Stimulated activated CD8-positive, alpha-beta memory T cell treated with anti-CD3 and anti-CD28 coated beads, Interleukin-15, amount 100 ng/mL, for 4 hours (primary cell): ENCODE measurements around the gene EXTL2.
"Not testable (repeated sequence)": the region's sequence is repeated elsewhere in the genome, so short reads cannot be mapped to it uniquely, and the experiment has no call there.

Experiments
- DNase-seq, 2 donors: peaks; one replicate each; pipeline ENCODE4 v3.0.0-alpha.2; 2020; ENCODE audit warnings: low read depth in 2 of 2

EXTL2 gene

DNA sequence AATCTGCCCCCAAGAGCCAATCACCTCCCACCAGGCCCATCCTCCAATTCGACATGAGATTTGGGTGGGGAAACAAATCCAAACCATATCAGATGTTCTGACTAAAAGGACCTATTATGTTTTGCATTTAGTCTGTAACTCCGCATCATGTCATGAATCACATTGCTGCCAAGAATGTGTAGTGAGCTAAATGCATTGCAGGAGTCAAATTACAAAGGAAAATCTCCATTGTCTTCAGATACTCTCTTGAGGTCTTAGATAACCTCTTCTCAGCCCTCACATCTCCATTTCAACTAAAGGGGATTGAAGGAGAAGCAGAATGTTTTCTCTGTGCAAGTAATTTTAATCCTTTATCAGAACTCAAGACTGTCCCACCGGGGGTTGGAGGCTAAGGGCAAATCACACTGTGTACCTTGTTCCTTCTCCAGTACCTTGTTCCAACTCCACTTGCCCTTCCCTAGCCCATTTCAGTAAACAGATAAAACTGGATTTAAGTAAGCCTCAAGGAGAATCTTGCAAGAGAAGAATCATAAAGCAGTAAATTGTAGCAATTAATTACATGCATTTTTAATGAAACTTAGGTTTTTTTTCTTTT, 34.1 kb downstream of the EXTL2 start:
- DNase-seq = no peak

DNA sequence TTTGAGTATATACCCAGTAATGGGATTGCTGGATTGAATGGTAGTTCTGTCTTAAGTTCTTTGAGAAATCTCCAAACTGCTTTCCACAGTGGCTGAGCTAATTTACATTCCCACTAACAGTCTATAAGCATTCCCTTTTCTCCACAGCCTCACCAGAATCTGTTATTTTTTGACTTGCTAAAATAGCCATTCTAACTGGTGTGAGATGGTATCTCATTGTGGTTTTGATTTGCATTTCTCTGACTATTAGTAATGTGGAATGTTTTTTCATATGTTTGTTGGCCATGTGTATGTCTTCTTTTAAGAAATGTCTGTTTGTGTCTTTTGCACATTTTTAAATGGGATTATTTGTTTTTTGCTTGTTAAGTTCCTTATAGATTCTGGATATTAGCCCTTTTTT, 39.5 kb downstream of the EXTL2 start:
- not testable (repeated sequence) for DNase-seq

DNA sequence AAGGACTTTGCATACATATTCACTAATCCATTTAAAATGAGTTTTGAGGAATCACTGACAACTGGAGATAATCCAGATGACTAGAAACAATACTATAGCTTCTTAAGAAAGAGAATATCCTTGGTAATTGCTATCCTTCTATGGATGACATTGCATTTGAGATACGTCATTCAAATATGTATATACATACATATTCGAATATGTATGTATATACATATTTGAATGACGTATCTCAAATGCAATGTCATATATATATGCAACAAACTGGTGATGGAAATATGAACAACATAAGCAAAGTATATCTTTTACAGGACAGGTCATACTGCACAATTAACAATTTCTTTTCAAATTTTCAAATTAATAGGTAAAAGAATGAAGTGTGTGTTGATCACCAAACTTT, 41.7 kb downstream of the EXTL2 start:
- no peak for DNase-seq

DNA sequence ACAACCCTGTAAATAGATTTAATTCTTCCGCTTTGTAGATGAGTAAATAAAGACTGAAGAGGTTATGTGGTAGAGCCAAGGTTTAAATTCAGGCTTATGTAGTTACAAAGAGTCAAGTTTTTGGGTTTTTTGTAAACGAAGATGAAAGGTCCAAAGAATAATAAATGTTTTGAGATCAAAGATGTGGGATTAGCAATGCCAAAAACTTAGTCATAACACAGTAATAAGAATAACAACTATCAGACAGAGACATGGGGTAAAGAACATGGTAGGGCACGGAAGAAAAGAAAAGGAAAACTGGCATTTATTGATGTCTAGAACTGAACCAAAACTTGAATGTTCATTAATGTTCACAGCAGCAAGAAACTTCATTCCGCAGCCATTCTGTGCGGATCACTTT, 42.9 kb downstream of the EXTL2 start:
- no peak for DNase-seq

DNA sequence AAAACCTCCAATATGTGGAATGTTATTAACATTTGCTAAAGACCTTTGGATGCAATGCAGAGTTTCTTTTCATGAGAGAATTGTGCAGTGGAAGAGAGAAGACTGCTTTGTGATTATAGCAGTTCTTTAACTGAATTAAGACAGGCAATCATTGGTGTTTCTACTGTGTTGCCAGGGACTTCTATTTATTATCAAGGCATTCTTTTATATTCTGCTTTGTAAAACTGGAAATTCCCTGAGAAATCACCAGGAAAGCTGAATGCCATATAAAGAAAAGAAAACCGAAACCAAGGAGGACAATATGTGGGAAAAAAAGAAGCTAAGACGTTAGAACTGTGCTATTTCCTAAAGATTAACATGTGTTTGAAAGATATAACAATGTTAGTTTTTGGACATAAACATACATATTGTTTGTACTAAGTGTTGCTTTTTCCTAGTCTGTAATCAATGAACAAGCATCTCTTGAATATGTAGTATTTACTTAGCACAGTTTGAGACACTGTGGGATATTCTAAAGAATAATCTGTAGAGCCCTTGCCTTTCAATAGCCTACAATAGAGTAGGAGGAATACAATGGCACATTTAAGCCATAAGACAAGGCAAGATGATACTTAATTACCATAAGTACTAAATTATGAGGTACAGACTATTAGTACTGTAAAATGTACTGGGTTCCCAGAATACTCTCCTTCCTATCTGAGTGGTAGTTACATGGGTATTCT, 47.1 kb downstream of the EXTL2 start:
- no peak for DNase-seq

DNA sequence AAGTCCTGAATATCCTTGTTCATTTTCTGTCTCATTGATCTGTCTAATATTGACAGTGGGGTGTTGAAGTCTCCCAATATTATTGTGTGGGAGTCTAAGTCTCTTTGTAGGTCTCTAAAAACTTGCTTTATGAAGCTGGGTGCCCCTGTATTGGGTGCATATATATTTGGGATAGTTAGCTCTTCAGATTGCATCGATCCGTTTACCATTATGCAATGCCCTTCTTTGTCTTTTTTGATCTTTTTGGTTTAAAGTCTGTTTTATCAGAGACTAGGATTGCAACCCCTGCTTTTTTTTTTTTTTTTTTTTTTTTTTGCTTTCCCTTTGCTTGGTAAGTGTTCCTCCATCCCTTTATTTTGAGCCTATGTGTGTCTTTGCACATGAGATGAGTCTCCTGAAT, 51.5 kb downstream of the EXTL2 start:
- not testable (repeated sequence) for DNase-seq

DNA sequence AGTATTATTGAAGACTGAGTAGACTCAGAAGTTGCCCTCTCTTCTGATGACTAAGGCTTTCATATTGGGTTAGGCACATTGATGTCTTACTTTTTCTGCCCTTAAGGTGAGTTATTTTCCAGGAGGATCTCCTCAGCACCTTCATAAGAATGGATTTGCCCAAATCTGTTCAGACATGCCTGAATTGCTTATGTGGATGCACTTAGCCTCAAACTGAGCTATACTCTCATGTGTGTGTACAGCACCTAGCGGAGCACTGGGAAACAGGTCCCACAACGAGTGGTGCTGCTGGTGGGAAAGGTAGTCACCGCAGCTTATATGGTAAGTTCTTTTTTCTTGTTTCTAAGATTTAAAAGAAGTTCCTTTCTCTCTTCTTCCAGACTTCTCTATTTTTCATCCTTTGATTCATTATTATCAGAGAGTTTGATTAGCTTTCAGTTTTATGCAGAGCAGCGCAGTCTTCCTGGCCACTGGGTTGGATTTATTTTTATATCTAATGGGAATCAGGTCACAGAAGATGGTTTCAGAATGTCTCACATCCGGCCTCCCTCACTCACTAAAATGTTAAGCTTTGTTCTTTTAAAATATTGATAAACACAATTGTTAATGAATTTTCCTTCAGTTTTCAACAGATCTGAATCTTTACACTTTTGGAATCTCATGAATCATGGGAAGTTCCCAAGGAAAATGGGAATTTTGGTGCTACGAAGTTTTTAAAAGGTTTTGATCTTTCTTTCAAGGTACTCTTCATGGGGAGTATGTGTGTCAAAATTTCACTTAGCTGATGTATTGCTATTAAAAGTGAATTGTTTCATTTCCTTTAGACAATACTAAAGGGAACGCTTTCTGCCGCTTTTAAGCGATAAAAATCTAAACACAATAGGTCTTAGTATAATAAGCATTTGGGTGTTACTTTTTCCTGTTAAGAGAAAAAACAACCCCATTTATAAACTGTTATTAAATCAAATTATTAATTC, 58.5 kb downstream of the EXTL2 start:
- no peak for DNase-seq

DNA sequence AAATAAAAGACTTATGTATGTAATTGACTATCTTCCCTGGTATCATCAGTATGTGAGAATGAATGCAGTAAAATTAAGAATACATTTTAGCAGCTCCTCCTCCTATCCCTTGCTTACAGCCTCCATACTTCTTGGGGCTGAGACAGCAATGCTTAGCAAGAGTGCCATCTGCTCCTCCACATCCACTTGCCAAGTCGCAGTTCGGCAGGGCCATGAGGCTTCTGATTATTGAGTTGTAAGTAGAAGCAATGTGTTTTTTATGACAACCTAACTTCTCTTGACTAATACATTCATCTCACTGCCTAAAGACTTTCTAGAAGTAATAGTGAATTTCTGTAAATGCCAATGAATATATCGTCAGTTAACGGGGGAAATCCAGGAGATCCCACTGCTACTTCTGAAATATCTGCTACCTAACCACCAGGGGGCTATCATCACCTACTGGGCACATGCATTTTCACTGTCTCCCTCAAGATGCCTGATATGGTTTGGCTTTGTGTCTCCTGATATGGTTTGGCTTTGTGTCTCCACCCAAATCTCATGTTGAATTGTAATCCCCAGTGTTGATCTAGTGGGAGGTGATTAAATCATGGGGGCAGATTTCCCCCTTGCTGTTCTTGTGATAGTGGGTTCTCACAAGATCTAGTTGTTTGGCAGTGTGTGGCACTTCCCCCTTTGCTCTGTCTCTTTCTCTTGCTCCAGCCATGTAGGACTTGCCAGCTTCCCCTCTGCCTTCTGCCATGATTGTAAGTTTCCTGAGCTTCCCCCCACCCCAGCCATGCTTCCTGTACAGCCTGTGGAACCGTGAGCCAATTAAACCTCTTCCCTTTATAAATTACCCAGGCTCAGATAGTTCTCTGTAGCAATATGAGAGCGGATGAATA, 59.6 kb downstream of the EXTL2 start:
- DNase-seq = no peak

DNA sequence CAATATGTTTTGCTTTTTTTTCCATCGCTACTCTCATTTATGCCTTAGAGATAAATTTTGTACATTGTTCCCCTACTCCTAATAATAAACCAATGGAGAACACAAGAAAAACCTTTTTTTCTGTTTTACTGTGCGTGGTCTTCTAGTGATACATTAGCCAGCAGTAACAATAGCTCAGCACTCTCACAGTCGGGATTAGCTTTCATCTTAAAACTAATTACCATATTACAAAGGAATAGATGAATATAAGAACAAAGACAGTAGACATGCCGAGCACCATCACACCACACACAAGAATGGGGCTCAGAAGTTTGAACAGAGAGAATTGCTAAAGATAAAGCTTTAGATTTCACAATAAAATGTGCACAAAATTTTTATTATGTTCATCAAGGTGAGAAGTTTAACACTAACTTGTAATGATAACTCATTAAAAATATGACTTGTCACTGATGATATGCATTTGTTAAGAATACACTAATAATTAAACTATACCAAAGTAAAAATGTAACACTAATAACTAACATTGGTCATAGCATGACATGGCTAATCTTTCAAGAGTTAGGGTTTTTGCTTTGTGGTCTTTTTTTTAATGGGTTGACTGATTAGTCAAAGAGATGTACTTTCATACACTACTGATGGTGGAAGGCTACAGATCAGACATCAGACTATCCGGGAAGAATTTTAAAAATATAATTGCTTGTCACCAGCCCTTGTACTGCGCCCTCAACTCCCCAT, 61.8 kb downstream of the EXTL2 start:
- DNase-seq = no peak

DNA sequence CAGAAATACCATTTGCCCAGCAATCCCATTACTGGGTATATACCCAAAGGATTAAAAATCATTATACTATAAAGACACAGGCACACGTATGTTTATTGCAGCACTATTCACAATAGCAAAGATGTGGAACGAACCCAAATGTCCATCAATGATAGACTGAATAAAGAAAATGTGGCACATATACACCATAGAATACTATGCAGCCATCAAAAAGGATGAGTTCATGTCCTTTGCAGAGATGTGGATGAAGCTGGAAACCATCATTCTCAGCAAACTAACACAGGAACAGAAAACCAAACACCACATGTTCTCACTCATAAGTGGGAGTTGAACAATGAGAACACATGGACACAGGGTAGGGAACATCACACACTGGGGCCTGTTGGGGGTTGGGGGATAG, 69.0 kb downstream of the EXTL2 start:
- DNase-seq = not testable (repeated sequence)
